Panc1 (cell line): ENCODE measurements around the gene SORL1-AS1.

ENCODE experiments used
- ATAC-seq: fragments of 200-7000 bp; cut with Tn5 transposase; 2 replicates; pipeline ENCODE4 v1.9.1; 2020; ENCODE audit warnings: mild to moderate bottlenecking, moderate library complexity
- BruUV-seq: library from RNA; stranded (reverse); fragments of 400-500 nt; replicated peaks from 2 replicates; lab custom pipeline; 2021; lab: Mats Ljungman, UMichigan
- CTCF ChIA-PET: fragments of 300-600 bp; sonication (Branson Sonifier 250); formaldehyde crosslinking; loops from one replicate; lab custom pipeline; 2022; ENCODE audit warnings: antibody characterized with exemption; lab: Charles Lee
- POLR2A ChIA-PET: fragments of 300-600 bp; sonication (Branson Sonifier 250); formaldehyde crosslinking; loops from one replicate; lab custom pipeline; 2022; ENCODE audit warnings: antibody characterized with exemption; lab: Charles Lee
- DNase-seq: peaks from one replicate; pipeline ENCODE4 v3.0.0-alpha.2; 2010; ENCODE audit warnings: low read depth, low spot score
- H3K27ac ChIP-seq: 2 replicates; pipeline ENCODE4 v1.5.1; 2011; ENCODE audit warnings: mild to moderate bottlenecking, low read length, inconsistent platforms
- H3K27me3 ChIP-seq: fragments of 200-500 bp; sonication (Bioruptor generic); 2 replicates; pipeline ENCODE4 v1.6.0; 2014; ENCODE audit warnings: low read length, inconsistent platforms; ENCODE audit not compliant: control insufficient read depth, insufficient read depth
- H3K36me3 ChIP-seq: fragments of 200-500 bp; sonication (Bioruptor generic); 2 replicates; pipeline ENCODE4 v1.5.1; 2014; ENCODE audit warnings: inconsistent platforms, mild to moderate bottlenecking, low read length, moderate library complexity; ENCODE audit not compliant: control insufficient read depth, insufficient read depth
- H3K4me1 ChIP-seq: 2 replicates; pipeline ENCODE4 v1.5.1; 2011; ENCODE audit warnings: inconsistent platforms, mild to moderate bottlenecking, low read length, moderate library complexity; ENCODE audit not compliant: control insufficient read depth, insufficient read depth
- H3K4me3 ChIP-seq, 2 experiments: 2 replicates each; pipeline ENCODE4 v1.5.1; 2011 to 2012; ENCODE audit warnings: low read depth in 2 of 2, low read length in 2 of 2, mild to moderate bottlenecking in 2 of 2, inconsistent platforms in 1 of 2, moderate library complexity in 1 of 2
- H3K9me3 ChIP-seq: fragments of 200-500 bp; sonication (Bioruptor generic); 2 replicates; pipeline ENCODE4 v1.5.1; 2014; ENCODE audit warnings: low read depth, mild to moderate bottlenecking, inconsistent platforms, low read length, moderate library complexity; ENCODE audit not compliant: control insufficient read depth, insufficient read depth
- CTCF ChIP-seq: fragments of 450-650 bp; IDR thresholded peaks from 2 replicates; pipeline ENCODE4 v1.5.1; 2017; ENCODE audit warnings: mild to moderate bottlenecking
- POLR2AphosphoS5 ChIP-seq: IDR thresholded peaks from 2 replicates; pipeline ENCODE4 v1.6.1; 2012; ENCODE audit warnings: mild to moderate bottlenecking, low read depth, low read length, moderate library complexity
- REST ChIP-seq, 2 experiments: IDR thresholded peaks; 2 replicates each; pipeline ENCODE4 v1.6.1; 2011 to 2012; ENCODE audit warnings: low read depth in 2 of 2, control low read depth in 1 of 2, low read length in 1 of 2, mild to moderate bottlenecking in 1 of 2, moderate library complexity in 1 of 2; ENCODE audit not compliant: insufficient read depth in 1 of 2
- SIN3A ChIP-seq: IDR thresholded peaks from 2 replicates; pipeline ENCODE4 v1.6.1; 2012; ENCODE audit warnings: low read depth, mild to moderate bottlenecking, low read length, moderate library complexity, borderline replicate concordance; ENCODE audit not compliant: insufficient read depth
- TCF7L2 ChIP-seq: IDR thresholded peaks from 2 replicates; pipeline ENCODE4 v1.6.1; 2011; ENCODE audit warnings: mild to moderate bottlenecking, low read depth, low read length, inconsistent platforms
- in situ Hi-C: cut with HindIII; loops from 2 replicates; pipeline ENCODE4 v1.10.0; 2016; ENCODE audit warnings: low sequenced_read_pairs, low pct_unique_long_range_greater_than_20kb
- intact Hi-C: fragments of 100-400 bp; cut with micrococcal nuclease; formaldehyde crosslinking; loops from one replicate; pipeline ENCODE4 v1.10.0; 2022; ENCODE audit not compliant: unreplicated experiment

SORL1-AS1 gene

GRCh38 chr11:121449626-121450025 lies 3.1 kb downstream of the SORL1-AS1 start:
- H3K4me3 ChIP-seq = no peak overlapping the region
- H3K9me3 ChIP-seq = no peaks in the 10 kb centered on the region
- ATAC-seq (no peak), DNase-seq (no peak)
- TF ChIP-seq CTCF = no peak
- TF ChIP-seq POLR2AphosphoS5 = no peak
- no peak for TF ChIP-seq SIN3A
- no peak for TF ChIP-seq REST (IDR thresholded peaks at IDR 0.05; ENCODE audit: insufficient read depth in 1 of 2, low read depth in 2 of 2, low read length in 1 of 2)
- TF ChIP-seq TCF7L2 = no peak
- intact Hi-C loops (no loop called here), in situ Hi-C loops (no loop called here)
- H3K27me3 ChIP-seq = no peaks in the 10 kb centered on the region
- H3K4me1 ChIP-seq = peaks cover 24% of the 10 kb centered on the region
- no peaks in the 10 kb centered on the region for H3K36me3 ChIP-seq
- CTCF ChIA-PET = no interaction called here
- no peak overlapping the region for H3K27ac ChIP-seq
- no TSS peak for BruUV-seq
- POLR2A ChIA-PET = interaction anchor here (0.6 kb wide), 1 partner anchor 1644 kb away, joined by 4 read pairs; no protein-coding TSS in a partner anchor

- in situ Hi-C loops (no loop called here), intact Hi-C loops (no loop called here)
- no peak overlapping the region for H3K4me3 ChIP-seq
- BruUV-seq = no TSS peak
- H3K9me3 ChIP-seq = no peaks in the 10 kb centered on the region
- no peaks in the 10 kb centered on the region for H3K36me3 ChIP-seq
- ChIA-PET POLR2A (no interaction called here), CTCF (no interaction called here)
- no peaks in the 10 kb centered on the region for H3K27me3 ChIP-seq
- peaks cover 20% of the 10 kb centered on the region for H3K4me1 ChIP-seq
- no peak overlapping the region for H3K27ac ChIP-seq
- TF ChIP-seq SIN3A (no peak), CTCF (no peak), REST (IDR thresholded peaks at IDR 0.05; ENCODE audit: insufficient read depth in 1 of 2, low read depth in 2 of 2, low read length in 1 of 2) (no peak), POLR2AphosphoS5 (no peak), TCF7L2 (no peak)
- no peak for ATAC-seq
- no peak for DNase-seq
Observed at GRCh38 chr11:121449123-121449522, 3.6 kb downstream of the SORL1-AS1 start.
